ENCODE measurements around the gene EXOSC7.
"Not testable (repeated sequence)": the region's sequence is repeated elsewhere in the genome, so short reads cannot be mapped to it uniquely, and the experiment has no call there.

EXOSC7 gene

DNA sequence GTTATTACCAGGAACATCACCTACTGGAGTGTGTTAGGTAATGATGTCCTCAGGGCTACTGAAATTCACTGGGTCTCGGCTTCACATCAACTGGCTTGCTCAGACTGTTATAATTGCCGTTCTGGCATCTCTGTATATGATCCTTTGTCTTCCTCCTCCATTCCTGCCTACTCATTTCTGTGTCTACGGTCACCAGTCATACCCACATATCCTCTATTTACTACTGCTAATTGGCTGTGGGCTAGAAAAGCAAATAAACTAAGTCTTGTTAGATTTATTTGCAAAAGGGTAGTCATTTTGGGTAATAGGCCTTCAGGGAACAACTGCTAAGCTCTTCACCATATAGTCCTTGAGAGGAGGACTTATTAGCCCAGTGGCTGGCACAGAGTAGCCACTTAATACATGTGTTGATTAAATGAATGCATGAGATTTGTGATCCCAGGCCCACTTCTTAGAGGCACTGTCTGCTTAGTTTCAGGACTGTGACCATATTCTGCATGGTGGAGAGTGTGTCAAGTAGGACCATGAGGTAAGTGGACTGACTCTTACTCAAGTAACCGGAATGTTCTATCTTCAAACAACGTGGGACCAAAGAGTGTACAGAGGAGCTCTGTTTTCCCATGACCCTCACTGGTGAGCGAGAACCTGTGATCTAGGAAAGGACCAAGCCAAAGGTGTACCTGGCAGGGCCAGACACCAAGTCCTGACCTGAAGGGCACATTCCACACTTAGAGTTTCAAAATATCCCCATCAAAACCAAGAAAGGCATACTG lies 13.2 kb upstream of the EXOSC7 start:
- peak; percentile 6 for DNase-seq

GRCh38 chr3:44963571-44964325 lies 12.3 kb upstream of the EXOSC7 start:
- no peak for DNase-seq

- DNase-seq = no peak
Observed at GRCh38 chr3:44965165-44965564, 10.9 kb upstream of the EXOSC7 start.

DNA sequence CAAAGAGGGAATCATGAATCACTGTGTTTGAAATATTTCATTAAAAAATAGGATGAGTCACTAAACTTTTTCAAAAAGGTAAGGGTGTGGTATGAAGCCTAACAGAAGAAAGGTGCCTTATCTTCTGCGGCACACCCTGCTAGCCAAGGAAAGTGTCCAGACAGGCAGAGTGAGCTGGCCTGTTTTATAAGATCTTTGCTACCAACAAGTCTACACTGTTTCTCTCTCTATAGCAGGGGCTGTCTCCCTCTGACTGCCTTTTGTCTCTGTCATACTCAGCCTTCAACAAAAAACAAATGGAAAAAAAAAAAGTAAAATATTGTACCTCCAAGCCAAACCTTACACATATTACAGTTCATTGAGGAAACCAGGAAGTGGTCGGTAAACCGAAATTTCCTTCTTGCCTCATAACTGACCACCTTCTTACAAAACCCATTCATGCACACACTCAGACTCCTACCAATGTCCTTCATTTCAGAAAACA lies 9.2 kb upstream of the EXOSC7 start:
- DNase-seq = no peak

DNA sequence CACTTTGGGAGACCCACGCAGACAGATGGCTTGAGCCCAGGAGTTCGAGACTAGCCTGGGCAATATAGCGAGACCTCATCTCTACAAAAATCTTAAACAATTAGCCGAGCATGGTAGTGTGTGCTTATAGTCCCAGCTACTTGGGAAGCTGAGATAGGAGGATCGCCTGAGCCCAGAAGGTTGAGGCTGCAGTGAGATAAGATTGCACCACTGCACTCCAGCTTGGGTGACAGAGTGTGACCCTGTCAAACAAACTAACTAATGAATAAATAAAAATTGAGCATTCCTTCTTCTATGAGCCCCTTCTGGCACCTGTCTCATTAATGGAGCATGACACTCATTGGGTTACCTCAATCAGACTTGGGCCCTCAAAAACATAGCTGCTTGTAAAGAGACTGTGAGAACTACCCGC lies 7.6 kb upstream of the EXOSC7 start:
- no peak for DNase-seq

DNA sequence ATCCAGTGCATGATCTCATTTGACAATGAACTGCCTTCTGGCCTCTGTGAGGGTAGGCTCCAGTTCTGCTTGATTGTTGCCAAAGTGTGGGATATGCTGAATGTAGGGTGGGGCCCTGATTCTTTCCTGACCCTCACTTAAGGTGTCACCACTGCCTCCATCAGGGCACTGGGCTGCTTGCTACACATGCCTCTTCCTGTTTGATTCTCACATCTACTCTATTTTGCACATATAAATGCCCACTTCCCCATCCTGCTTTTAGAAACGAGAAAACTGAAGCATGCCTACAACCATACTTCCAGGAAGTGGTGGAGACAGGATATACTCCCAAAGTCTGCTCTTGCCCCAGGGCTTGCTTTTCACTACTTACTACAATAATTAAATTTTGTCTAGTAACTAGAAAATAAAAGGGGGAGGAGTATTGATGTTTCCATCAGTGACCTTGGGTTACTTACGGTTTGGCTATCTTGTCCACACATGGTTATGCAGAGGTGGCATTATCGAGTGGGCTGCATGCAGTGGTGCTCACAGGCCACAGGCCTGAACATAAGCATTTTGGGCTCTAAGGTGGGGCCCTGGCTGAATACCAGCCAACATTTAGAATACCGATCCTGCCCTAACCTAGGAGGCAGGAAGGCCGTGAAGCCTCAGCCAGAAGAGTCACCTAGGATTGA lies 6.8 kb upstream of the EXOSC7 start:
- DNase-seq = no peak

- no peak for DNase-seq
Observed at GRCh38 chr3:44969828-44970179, 6.2 kb upstream of the EXOSC7 start.

DNA sequence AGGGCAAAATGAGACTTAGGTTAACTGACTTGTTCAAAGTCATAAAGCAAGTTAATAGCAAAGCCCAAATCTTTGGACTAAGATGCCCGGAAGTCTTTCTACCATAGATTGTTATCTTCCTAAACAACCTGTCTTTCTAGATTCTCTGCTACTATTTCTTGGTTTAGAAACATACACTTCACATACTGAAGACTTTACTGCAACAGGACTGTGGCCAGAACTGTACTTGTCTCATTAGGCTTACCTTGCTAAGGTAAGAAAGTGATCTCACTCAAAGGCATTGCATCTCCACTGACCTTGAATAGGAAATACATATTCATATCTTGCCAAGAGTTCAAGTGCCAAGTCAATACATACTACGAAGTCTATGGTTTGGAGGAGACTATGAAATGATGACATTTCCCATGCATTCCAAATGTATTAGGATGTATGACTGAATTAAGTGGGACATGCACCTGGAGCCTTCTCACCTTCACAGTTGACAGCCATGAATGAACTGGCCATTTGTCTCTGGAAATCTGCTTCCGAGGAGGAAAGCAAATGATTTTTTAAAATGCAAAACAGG lies 5.0 kb upstream of the EXOSC7 start:
- no peak for DNase-seq

GRCh38 chr3:44974416-44974815 lies 1.6 kb upstream of the EXOSC7 start:
- no peak for DNase-seq

- DNase-seq = no peak
Observed at GRCh38 chr3:44981220-44981619, 5.2 kb downstream of the EXOSC7 start.

- DNase-seq = no peak
Observed at GRCh38 chr3:44981751-44982150, 5.7 kb downstream of the EXOSC7 start.

GRCh38 chr3:44982817-44983216 lies 6.8 kb downstream of the EXOSC7 start:
- DNase-seq = no peak

DNA sequence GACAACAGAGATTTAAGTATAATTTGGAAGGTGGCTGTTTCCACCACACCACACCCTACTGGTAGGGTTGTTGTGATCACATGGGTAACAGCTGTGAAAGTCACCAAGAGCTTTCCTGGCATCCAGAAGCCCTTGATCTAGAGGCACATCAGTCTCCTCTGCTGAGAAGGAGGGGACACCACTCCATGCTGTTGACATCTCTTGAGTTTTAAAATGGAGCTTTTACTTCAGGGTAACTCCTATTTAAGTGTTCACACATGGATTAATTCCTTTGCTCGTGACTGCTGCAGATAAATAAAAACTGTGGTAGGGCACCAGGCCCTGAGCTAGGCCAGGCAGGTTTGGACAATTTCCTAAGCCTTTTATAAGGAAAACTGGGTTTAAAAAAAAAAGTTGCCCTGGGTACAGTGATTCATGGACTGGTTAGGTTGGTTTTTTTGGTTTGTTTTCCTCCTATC lies 7.5 kb downstream of the EXOSC7 start:
- DNase-seq = no peak

DNA sequence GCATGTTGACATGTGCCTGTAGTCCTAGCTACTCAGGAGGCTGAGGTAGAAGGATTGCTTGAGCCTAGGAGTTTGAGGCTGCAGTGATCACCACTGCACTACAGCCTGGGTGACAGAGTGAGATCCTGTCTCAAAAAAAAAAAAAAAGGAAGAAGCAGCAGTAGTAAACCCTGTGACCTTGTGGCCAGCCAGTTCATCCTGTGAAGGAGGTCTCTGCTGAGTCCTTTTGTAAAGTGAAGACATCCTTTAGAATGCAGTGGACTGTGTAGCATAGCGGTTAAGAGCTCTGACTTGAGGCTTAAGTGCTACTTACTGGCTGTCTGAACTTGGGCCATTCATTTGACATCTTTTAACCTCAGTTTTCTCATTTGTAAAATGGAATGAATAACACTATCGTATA lies 8.3 kb downstream of the EXOSC7 start:
- no peak for DNase-seq

DNA sequence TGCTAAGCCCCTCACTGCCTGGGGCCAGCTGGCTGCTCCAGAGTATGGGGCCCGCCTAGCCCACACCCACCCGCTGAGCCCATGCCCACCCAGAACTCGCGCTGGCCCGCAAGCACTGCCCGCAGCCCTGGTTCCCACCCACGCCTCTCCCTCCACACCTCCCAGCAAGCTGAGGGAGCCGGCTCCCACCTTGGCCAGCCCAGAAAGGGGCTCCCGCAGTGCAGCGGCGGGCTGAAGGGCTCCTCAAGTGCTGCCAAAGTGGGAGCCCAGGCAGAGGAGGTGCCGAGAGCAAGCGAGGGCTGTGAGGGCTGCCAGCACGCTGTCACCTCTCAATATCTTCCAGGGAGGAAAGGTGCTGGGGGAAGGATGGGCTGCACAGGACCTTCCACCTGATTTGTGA lies 10.3 kb downstream of the EXOSC7 start:
- DNase-seq = not testable (repeated sequence)

DNA sequence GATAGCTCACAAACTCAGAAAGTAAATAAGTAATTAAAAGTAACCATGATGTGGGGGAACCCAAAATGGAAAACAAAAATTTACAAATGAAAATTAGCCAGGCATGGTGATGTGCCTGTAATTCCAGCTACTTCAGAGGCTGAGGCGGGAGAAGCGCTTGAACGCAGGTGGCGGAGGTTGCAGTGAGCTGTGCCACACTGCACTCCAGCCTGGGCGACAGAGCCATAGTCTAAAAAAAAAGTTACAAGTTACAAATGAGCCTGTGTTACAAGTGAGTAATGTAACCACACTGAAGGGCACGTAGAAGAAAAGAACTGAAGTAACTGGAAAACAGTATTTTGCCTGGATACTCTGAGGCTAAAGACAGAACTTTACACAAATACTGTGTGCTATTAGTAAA lies 11.3 kb downstream of the EXOSC7 start:
- no peak for DNase-seq

DNA sequence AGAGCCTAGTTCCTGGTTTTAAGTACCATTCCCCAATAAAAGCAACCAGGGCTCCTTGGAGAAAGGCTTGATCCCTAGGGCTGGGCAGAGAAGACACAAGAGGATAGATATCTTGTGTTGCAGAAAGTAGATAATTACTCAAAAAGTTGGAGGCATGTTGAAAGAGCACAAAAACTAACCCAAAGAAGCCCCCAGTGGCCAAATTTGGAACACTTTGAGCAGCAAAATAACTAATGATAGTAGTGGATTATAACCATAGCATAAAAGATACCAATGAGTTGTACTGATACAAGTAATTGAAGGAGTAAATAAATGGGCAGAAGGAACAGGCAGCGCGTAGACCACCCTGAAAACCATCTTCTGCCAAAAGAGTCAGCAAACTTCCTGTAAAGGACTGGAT lies 12.0 kb downstream of the EXOSC7 start:
- no peak for DNase-seq

- no peak for DNase-seq
Observed at GRCh38 chr3:44989141-44989540, 13.1 kb downstream of the EXOSC7 start.

GRCh38 chr3:44989636-44990373 lies 13.8 kb downstream of the EXOSC7 start:
- DNase-seq = no peak

DNA sequence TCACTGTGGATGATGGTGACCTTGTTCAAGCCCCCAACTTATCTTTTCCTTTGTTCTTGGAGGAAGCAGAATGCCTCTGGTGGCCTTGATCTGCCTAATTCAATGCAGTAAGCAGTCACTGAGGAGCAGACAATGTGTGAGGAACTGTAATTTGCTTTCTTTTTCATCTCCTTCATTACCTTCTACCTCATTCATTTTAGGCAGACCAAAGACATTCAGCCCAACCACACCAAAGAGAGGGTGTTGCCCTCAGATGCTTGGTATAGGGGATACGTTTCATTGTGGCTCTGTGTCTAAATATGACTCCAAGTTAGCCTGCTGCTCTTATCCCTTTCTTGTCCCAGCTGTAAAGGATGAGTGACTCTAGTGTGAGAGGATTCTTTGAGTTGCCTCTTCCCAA lies 15.3 kb downstream of the EXOSC7 start:
- no peak for DNase-seq

DNA sequence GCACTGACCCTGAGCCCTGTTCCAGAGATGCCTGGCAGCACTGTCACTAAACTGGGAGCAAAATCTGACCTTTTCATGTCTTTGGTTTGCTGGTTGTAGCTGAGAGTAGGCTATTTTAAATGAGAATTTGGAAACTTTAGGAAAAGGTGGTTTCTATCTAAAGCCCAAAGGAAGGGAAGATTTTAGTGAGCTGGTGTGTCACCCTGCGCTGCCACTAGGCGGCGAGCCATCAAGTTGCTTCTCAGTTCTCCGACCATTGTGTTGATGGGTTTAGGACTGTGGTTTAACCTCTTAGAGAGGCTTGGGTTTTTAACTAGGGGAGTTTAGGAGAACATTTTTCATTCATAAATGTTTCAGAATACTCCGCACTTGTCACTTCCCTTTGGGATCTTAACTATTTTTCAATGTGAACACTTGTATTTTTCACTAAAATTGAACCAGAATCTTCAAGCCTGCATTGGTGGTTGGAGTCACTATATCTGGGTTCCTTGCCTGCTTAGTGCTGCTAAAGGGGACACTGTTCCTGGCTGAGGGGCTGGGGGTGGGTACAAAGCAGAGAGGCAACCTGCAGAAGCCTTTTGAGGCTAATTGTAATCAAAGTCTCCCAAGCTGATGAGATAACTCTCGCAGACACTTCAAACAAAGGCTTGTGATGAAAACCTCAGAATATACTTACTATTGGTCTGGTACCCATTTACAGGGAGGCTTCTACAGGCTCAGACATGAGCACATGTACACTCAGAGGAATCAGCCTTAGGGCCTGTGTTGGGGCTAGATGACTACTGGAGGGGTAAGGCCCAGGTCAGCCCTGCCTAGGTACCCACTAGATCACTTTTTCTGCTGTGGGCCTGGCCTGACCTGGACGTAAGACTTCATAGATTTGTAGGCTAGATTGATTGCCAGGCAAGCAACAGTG lies 16.8 kb downstream of the EXOSC7 start:
- no peak for DNase-seq
